GM13976 (cell line): ENCODE measurements around the gene PDCD1.
A peak's percentile ranks its signal among the peaks of the same experiment; 100 is the strongest.

Experiments used
- DNase-seq: peaks from one replicate; pipeline ENCODE4 v3.0.0; 2012; ENCODE audit warnings: low spot score
- in situ Hi-C: fragments of 300-500 bp; cut with MboI; formaldehyde crosslinking; loops from one replicate; pipeline ENCODE4 v1.12.0; 2022; ENCODE audit warnings: low sequenced_read_pairs, mixed read lengths, inconsistent platforms; ENCODE audit not compliant: unreplicated experiment
- TF ChIP-seq, protein P1 (sequence below): IDR thresholded peaks from 2 replicates; pipeline ENCODE4 v1.5.1; 2012; ENCODE audit warnings: borderline replicate concordance, mild to moderate bottlenecking; ENCODE audit not compliant: insufficient read depth; ENCODE audit errors: extremely low read depth, missing control alignments, control extremely low read depth

The PDCD1 gene

GRCh38 chr2:241890524-241891235 lies 32.0 kb upstream of the PDCD1 start:
- in situ Hi-C loops: no loop called here
- DNase-seq: no peak
- TF ChIP-seq, protein P1, sequence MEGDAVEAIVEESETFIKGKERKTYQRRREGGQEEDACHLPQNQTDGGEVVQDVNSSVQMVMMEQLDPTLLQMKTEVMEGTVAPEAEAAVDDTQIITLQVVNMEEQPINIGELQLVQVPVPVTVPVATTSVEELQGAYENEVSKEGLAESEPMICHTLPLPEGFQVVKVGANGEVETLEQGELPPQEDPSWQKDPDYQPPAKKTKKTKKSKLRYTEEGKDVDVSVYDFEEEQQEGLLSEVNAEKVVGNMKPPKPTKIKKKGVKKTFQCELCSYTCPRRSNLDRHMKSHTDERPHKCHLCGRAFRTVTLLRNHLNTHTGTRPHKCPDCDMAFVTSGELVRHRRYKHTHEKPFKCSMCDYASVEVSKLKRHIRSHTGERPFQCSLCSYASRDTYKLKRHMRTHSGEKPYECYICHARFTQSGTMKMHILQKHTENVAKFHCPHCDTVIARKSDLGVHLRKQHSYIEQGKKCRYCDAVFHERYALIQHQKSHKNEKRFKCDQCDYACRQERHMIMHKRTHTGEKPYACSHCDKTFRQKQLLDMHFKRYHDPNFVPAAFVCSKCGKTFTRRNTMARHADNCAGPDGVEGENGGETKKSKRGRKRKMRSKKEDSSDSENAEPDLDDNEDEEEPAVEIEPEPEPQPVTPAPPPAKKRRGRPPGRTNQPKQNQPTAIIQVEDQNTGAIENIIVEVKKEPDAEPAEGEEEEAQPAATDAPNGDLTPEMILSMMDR: no peak

- in situ Hi-C loops: no loop called here
- no peak for DNase-seq
- TF ChIP-seq, protein P1: no peak
Observed at GRCh38 chr2:241888641-241889040, 29.9 kb upstream of the PDCD1 start.

DNA sequence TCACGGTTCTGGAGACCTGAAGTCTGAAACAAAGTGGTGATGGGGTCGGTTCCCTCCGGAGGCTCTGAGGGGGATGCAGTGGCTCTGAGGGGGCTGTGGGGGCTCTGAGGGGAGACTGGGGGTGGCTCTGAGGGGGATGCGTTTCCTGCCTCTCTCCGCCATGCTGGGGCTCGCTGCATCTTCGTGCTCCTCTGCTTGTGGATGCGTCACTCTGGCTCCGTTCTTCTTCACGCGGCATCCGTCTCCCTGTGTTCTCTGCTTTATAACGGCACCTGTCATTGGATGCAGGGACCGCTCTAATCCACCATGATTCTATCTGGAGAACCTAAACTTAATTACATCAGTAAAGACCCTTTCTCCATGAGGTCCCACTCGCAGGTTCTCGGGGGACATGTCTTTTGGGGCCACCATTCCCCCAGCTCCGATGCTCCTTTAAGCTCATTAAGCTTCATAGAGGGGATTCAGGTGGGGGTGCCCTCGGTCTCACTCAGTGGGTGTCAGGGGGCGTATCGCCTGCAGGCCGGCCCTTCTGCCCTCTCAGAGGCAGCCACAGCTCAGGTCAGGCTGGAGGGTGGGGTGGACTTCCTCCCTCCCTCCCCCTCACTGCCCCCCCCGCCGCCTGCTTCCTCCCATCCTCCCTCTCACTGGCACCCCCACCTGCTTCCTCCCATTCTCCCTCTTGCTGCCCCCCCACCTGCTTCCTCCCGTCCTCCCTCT lies 29.3 kb upstream of the PDCD1 start:
- in situ Hi-C loops: no loop called here
- TF ChIP-seq, protein P1: no peak
- DNase-seq: no peak

DNA sequence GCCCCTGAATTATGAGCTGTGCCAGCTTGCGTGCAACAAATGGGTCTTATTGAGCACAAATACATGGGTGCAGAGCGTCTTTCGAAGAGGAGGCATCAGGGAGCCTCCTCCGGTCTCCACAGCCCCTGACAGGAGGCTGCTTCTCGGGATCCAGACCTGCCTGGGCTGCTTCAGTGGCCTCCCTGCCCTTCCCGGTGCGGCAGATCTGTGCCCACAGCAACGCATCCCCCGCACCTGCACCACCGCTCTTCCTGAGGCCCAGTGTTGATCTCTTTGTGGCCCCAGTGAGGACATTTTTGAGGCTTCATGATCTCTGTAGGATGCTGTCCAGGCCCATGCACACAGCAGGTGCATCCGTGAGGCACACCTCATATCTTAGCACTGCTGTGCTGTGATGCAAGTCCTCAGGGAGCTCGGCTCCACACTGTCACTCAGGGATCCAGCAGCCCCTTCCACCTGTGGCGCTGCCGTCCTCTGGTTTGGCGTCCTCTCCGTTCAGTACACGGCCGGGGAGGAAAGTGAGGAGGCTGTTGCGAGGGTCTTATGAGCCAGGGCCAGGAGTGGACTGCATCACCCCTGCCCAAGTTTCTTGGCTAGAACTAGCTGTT lies 28.2 kb upstream of the PDCD1 start:
- no peak for DNase-seq
- TF ChIP-seq, protein P1: no peak

GRCh38 chr2:241885946-241886643 lies 27.4 kb upstream of the PDCD1 start:
- TF ChIP-seq, protein P1: no peak
- DNase-seq: peak; percentile 71
- in situ Hi-C loops: no loop called here

More for the DNA sequence above, 28.2 kb upstream of the PDCD1 start:
- in situ Hi-C loops: no loop called here

DNA sequence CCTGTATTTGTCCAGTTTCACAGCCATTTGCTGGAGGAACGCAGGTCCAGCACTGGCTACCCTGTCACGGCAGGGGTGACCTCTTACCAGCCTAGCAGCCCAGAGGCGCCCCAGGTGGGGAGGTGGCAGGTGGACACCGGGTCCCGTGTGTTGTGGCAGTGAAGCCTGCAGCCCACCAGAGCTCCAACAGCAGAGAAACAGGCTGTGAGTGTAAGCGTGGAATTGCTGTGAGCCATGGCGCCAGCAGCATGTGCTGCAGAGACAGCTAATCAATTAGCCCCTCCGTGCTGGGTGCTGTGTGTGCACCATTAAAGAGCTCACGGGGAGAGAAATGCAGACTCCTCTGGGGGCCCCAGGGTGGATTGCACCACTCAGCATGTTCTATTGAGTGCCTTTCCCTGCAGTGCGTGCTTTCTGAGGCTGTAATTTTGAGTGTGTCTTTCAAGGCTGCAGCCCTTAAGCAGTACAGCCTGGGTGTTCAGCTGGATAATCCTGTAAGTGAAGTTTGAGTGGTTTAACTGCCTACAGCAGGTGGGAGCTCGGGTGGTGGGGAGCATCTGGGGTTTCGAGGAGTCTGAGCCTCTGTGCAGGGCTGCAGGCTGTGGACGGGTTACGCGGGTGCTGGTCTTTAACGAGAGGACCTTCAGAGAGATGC lies 26.7 kb upstream of the PDCD1 start:
- TF ChIP-seq, protein P1: no peak
- in situ Hi-C loops: no loop called here
- no peak for DNase-seq
